SK-N-SH treated with all-trans-retinoic acid at 6 μM for 48 hours (cell line): ENCODE results near the gene SPATA46.

ENCODE experiments used
- ATAC-seq: fragments of 200-7000 bp; cut with Tn5 transposase; 3 replicates; pipeline ENCODE4 v1.9.1; 2020; ENCODE audit warnings: mild to moderate bottlenecking, moderate library complexity
- ARNTL ChIP-seq: fragments of 450-650 bp; formaldehyde crosslinking; IDR thresholded peaks from 2 replicates; pipeline ENCODE4 v1.5.0; 2020; ENCODE audit warnings: low read depth, mild to moderate bottlenecking, moderate library complexity, borderline replicate concordance
- BACH2 ChIP-seq: fragments of 250-450 bp; sonication (Bioruptor Pico); IDR thresholded peaks from 2 replicates; pipeline ENCODE4 v1.9.0; 2021; ENCODE audit warnings: mild to moderate bottlenecking, borderline replicate concordance
- CSDC2 ChIP-seq: fragments of 250-450 bp; sonication (Bioruptor Pico); IDR thresholded peaks from 2 replicates; pipeline ENCODE4 v1.5.0; 2020; ENCODE audit warnings: mild to moderate bottlenecking, moderate library complexity
- ESRRG ChIP-seq: fragments of 250-450 bp; sonication (Bioruptor Pico); IDR thresholded peaks from 2 replicates; pipeline ENCODE4 v1.6.1; 2021; ENCODE audit warnings: mild to moderate bottlenecking
- GLIS3 ChIP-seq: fragments of 250-450 bp; sonication (Bioruptor Pico); IDR thresholded peaks from 2 replicates; pipeline ENCODE4 v1.5.0; 2020; ENCODE audit warnings: mild to moderate bottlenecking, moderate library complexity
- ISL1 ChIP-seq: fragments of 250-450 bp; sonication (Bioruptor Pico); IDR thresholded peaks from 2 replicates; pipeline ENCODE4 v2.1.2; 2022; ENCODE audit warnings: mild to moderate bottlenecking, moderate library complexity
- PPARA ChIP-seq: fragments of 250-450 bp; sonication (Bioruptor Pico); IDR thresholded peaks from 2 replicates; pipeline ENCODE4 v1.5.0; 2020; ENCODE audit warnings: mild to moderate bottlenecking, borderline replicate concordance
- RARB ChIP-seq: fragments of 250-450 bp; sonication (Bioruptor Pico); IDR thresholded peaks from 2 replicates; pipeline ENCODE4 v1.8.0; 2021; ENCODE audit warnings: mild to moderate bottlenecking, moderate library complexity
- SNAI2 ChIP-seq: fragments of 250-450 bp; sonication (Bioruptor Pico); IDR thresholded peaks from 2 replicates; pipeline ENCODE4 v1.5.0; 2020; ENCODE audit warnings: mild to moderate bottlenecking, moderate library complexity
- TCF4 ChIP-seq: fragments of 250-450 bp; sonication (Bioruptor Pico); IDR thresholded peaks from 2 replicates; pipeline ENCODE4 v1.8.0; 2021; ENCODE audit warnings: mild to moderate bottlenecking, moderate library complexity, borderline replicate concordance
- TOX ChIP-seq: fragments of 250-450 bp; sonication (Bioruptor Pico); IDR thresholded peaks from 2 replicates; pipeline ENCODE4 v1.8.0; 2021; ENCODE audit warnings: mild to moderate bottlenecking, moderate library complexity, borderline replicate concordance
- ZFP3 ChIP-seq: fragments of 250-450 bp; sonication (Bioruptor Pico); IDR thresholded peaks from 2 replicates; pipeline ENCODE4 v1.5.0; 2020; ENCODE audit warnings: mild to moderate bottlenecking, moderate library complexity
- ZFP30 ChIP-seq: fragments of 450-650 bp; formaldehyde crosslinking; IDR thresholded peaks from 2 replicates; pipeline ENCODE4 v1.5.0; 2022; ENCODE audit warnings: mild to moderate bottlenecking, moderate library complexity
- ZNF565 ChIP-seq: fragments of 450-650 bp; formaldehyde crosslinking; conservative IDR thresholded peaks from 2 replicates; pipeline ENCODE4 v1.5.0; 2020; ENCODE audit warnings: low read depth, mild to moderate bottlenecking, moderate library complexity
- ZNF70 ChIP-seq: fragments of 450-650 bp; formaldehyde crosslinking; IDR thresholded peaks from 2 replicates; pipeline ENCODE4 v1.5.0; 2020; ENCODE audit warnings: mild to moderate bottlenecking, moderate library complexity
- ZNF8 ChIP-seq: fragments of 450-650 bp; formaldehyde crosslinking; IDR thresholded peaks from 2 replicates; pipeline ENCODE4 v1.5.0; 2020; ENCODE audit warnings: mild to moderate bottlenecking, moderate library complexity
- TF ChIP-seq, protein P1 (sequence below): fragments of 250-450 bp; sonication (Bioruptor Pico); IDR thresholded peaks from 2 replicates; pipeline ENCODE4 v1.5.1; 2021; ENCODE audit warnings: mild to moderate bottlenecking, moderate library complexity
- TF ChIP-seq, protein P2 (sequence below): fragments of 250-450 bp; sonication (Bioruptor Pico); IDR thresholded peaks from 2 replicates; pipeline ENCODE4 v1.8.0; 2021; ENCODE audit warnings: low read depth, mild to moderate bottlenecking, moderate library complexity, borderline replicate concordance
- TF ChIP-seq, protein P3 (sequence below): fragments of 250-450 bp; sonication (Bioruptor Pico); IDR thresholded peaks from 2 replicates; pipeline ENCODE4 v1.5.0; 2020; ENCODE audit warnings: mild to moderate bottlenecking, moderate library complexity
- TF ChIP-seq, protein P4 (sequence below): fragments of 250-450 bp; sonication (Bioruptor Pico); IDR thresholded peaks from 2 replicates; pipeline ENCODE4 v1.5.1; 2020; ENCODE audit warnings: low read depth, mild to moderate bottlenecking, moderate library complexity
- TF ChIP-seq, protein P5 (sequence below): fragments of 250-450 bp; sonication (Bioruptor Pico); IDR thresholded peaks from 2 replicates; pipeline ENCODE4 v1.8.0; 2020; ENCODE audit warnings: mild to moderate bottlenecking, moderate library complexity, borderline replicate concordance

SPATA46 gene

DNA sequence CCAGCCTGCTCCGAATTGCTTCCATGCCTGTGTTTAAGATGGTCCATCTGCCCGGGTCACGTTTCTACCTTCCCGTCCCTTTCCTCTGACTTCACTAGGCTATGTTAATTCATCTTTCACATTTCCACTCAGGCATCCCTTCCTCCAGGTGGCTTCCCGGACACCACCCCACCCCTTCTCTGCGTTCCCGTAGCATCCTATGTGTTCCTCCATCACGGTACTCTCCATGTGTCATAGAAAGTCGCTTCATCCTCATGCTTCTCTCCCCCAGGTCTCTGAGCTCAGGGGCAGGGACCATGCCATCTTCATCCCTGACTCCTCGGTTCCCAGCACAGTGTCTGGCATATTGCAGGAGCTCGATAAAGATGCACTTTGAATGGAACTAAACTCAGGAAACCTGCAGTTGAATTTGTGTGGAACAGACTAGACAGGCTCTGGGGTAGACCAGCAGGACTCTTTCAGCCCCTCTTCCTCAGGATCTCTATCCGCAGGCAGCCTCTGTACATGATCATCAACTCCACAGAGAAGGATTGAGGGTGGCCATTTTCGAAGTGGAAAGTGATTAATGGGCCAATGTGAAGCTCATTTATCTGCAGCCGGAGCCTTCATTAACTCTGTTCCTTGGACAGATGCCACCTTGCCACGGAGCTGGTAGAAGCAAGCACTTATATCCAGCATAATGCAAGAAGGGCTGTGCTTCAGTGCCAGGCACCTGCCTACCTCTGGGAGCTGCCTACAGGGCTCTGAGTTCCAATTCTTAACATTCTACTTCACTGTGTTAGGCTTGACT lies 13.9 kb upstream of the SPATA46 start:
- no peak for ATAC-seq
- TF ChIP-seq ZFP30 (CRISPR knock-in tag) (no peak), GLIS3 (no peak), ZNF70 (CRISPR knock-in tag) (no peak), ZFP3 (CRISPR knock-in tag) (no peak), BACH2 (CRISPR knock-in tag) (no peak)
- TF ChIP-seq, protein P1, sequence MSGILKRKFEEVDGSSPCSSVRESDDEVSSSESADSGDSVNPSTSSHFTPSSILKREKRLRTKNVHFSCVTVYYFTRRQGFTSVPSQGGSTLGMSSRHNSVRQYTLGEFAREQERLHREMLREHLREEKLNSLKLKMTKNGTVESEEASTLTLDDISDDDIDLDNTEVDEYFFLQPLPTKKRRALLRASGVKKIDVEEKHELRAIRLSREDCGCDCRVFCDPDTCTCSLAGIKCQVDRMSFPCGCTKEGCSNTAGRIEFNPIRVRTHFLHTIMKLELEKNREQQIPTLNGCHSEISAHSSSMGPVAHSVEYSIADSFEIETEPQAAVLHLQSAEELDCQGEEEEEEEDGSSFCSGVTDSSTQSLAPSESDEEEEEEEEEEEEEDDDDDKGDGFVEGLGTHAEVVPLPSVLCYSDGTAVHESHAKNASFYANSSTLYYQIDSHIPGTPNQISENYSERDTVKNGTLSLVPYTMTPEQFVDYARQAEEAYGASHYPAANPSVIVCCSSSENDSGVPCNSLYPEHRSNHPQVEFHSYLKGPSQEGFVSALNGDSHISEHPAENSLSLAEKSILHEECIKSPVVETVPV (CRISPR knock-in tag) = no peak
- TF ChIP-seq, protein P2, sequence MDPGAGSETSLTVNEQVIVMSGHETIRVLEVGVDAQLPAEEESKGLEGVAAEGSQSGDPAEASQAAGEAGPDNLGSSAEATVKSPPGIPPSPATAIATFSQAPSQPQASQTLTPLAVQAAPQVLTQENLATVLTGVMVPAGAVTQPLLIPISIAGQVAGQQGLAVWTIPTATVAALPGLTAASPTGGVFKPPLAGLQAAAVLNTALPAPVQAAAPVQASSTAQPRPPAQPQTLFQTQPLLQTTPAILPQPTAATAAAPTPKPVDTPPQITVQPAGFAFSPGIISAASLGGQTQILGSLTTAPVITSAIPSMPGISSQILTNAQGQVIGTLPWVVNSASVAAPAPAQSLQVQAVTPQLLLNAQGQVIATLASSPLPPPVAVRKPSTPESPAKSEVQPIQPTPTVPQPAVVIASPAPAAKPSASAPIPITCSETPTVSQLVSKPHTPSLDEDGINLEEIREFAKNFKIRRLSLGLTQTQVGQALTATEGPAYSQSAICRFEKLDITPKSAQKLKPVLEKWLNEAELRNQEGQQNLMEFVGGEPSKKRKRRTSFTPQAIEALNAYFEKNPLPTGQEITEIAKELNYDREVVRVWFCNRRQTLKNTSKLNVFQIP = no peak
- TF ChIP-seq, protein P3, sequence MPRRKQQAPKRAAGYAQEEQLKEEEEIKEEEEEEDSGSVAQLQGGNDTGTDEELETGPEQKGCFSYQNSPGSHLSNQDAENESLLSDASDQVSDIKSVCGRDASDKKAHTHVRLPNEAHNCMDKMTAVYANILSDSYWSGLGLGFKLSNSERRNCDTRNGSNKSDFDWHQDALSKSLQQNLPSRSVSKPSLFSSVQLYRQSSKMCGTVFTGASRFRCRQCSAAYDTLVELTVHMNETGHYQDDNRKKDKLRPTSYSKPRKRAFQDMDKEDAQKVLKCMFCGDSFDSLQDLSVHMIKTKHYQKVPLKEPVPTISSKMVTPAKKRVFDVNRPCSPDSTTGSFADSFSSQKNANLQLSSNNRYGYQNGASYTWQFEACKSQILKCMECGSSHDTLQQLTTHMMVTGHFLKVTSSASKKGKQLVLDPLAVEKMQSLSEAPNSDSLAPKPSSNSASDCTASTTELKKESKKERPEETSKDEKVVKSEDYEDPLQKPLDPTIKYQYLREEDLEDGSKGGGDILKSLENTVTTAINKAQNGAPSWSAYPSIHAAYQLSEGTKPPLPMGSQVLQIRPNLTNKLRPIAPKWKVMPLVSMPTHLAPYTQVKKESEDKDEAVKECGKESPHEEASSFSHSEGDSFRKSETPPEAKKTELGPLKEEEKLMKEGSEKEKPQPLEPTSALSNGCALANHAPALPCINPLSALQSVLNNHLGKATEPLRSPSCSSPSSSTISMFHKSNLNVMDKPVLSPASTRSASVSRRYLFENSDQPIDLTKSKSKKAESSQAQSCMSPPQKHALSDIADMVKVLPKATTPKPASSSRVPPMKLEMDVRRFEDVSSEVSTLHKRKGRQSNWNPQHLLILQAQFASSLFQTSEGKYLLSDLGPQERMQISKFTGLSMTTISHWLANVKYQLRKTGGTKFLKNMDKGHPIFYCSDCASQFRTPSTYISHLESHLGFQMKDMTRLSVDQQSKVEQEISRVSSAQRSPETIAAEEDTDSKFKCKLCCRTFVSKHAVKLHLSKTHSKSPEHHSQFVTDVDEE (CRISPR knock-in tag) = no peak

DNA sequence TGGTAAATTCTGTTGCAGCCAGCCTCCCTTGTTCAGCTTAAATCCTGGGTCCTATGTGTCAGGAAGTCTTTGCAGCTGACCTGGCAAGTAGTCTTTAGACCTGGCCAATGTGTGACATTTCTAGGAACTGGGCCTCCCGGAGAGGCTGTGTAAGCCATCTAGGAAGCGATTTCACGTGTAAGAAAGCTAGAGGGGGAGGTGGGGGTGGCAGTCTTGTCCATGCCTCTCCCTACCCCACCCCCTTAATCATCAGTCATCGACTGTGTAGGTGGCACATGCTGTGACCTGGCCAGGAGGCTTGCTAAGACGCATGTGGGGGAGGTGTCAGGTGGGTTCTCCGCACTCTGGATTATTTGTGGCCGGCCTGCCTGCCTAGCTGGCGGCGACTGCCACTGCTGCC lies 13.3 kb upstream of the SPATA46 start:
- no peak for ATAC-seq
- TF ChIP-seq, protein P2 = no peak
- TF ChIP-seq, protein P4, sequence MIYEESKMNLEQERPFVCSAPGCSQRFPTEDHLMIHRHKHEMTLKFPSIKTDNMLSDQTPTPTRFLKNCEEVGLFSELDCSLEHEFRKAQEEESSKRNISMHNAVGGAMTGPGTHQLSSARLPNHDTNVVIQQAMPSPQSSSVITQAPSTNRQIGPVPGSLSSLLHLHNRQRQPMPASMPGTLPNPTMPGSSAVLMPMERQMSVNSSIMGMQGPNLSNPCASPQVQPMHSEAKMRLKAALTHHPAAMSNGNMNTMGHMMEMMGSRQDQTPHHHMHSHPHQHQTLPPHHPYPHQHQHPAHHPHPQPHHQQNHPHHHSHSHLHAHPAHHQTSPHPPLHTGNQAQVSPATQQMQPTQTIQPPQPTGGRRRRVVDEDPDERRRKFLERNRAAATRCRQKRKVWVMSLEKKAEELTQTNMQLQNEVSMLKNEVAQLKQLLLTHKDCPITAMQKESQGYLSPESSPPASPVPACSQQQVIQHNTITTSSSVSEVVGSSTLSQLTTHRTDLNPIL = no peak
- TF ChIP-seq ZFP3 (CRISPR knock-in tag) (no peak), TCF4 (CRISPR knock-in tag) (no peak), ESRRG (CRISPR knock-in tag) (no peak), BACH2 (CRISPR knock-in tag) (no peak), SNAI2 (no peak), ZNF70 (CRISPR knock-in tag) (no peak), ZNF8 (no peak), PPARA (CRISPR knock-in tag) (no peak), GLIS3 (no peak), RARB (CRISPR knock-in tag) (no peak), TOX (CRISPR knock-in tag) (no peak), ZNF565 (CRISPR knock-in tag) (no peak), ARNTL (CRISPR knock-in tag) (no peak), ISL1 (no peak), CSDC2 (CRISPR knock-in tag) (no peak)
- TF ChIP-seq, protein P3 (CRISPR knock-in tag) = no peak
- TF ChIP-seq, protein P1 (CRISPR knock-in tag) = no peak
- TF ChIP-seq, protein P5, sequence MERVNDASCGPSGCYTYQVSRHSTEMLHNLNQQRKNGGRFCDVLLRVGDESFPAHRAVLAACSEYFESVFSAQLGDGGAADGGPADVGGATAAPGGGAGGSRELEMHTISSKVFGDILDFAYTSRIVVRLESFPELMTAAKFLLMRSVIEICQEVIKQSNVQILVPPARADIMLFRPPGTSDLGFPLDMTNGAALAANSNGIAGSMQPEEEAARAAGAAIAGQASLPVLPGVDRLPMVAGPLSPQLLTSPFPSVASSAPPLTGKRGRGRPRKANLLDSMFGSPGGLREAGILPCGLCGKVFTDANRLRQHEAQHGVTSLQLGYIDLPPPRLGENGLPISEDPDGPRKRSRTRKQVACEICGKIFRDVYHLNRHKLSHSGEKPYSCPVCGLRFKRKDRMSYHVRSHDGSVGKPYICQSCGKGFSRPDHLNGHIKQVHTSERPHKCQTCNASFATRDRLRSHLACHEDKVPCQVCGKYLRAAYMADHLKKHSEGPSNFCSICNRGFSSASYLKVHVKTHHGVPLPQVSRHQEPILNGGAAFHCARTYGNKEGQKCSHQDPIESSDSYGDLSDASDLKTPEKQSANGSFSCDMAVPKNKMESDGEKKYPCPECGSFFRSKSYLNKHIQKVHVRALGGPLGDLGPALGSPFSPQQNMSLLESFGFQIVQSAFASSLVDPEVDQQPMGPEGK = no peak
